ENCODE measurements around the gene PTPRU.
A peak's percentile ranks its signal among the peaks of the same experiment; 100 is the strongest.

The PTPRU gene

DNA sequence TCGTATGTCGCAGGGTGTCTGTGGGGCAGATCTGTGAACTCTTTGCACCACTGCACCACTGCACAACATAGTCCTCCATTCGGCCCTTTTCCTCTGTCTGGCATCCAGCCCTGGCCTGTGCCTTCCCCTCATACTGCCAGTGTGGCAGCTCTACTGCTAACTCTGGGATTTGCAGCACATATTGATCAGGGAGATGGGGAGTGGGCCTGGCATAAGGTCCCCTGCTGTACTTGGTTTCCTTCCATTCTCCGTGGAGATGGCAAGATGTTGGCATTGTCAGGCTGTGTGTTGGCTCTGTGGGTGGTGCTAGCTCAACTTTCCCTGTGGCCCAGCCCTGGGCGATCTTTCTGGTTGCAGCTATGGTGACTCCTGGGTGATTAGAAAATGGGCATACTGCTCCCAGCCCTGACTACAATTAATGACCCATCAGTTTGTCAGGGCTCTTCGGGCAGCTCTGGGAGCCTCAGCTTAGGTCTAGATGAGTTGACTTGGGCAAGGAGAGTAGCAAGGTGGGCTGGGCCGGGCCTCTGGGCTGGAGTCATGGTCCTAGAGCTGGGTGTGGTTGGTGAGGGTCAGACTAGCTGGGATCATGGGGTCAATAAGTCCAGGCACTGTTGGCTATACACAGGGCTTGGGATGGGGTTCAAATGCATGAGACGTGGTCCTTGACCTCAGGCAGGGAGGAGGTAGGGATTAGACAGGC is 11.4 kb downstream of the PTPRU start:
- no peak for DNase-seq

DNA sequence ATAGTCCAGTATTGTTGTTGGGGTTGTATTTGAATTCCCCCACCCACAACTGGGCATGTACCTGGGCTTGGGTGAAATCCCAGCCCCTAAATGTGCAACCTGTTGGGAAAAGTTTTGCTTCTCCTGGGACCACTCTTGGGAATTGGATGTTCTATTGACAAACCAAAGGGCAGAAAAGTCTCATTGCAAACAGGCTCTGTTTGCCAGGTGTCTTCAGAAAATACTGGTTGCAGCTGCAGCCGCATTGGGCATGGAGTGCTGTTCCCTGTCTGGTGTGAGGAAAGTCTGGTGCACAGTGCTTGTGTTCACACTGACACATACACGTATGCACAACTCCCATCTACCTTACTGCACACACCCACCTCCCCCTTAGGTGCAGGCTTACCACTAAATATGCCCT is 12.1 kb downstream of the PTPRU start:
- DNase-seq = no peak

DNA sequence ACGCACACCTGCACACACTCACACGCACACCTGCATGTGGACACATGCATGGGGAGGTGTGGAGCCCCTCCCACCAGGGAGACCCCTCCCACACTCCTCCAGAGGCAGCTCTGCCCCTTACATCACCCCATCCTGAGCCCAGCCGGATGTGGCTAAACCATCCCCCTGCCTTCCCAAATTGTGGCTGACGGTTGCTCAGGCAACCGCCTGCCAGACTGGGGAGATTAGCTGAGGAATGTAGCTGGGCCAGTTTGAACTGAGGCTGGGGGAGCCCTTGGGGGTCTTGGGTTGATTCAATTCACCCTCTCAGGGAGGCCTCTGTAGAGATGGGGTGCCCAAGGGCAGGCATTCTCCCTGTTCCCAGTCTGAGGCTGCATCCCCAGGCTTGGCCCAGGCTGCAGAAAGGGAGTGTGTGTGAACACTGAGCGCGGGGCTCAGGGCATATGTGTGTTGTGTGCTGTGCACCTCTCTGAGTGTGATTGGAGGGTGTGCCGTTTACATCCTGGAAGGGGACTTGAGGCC is 12.9 kb downstream of the PTPRU start:
- no peak for DNase-seq

DNA sequence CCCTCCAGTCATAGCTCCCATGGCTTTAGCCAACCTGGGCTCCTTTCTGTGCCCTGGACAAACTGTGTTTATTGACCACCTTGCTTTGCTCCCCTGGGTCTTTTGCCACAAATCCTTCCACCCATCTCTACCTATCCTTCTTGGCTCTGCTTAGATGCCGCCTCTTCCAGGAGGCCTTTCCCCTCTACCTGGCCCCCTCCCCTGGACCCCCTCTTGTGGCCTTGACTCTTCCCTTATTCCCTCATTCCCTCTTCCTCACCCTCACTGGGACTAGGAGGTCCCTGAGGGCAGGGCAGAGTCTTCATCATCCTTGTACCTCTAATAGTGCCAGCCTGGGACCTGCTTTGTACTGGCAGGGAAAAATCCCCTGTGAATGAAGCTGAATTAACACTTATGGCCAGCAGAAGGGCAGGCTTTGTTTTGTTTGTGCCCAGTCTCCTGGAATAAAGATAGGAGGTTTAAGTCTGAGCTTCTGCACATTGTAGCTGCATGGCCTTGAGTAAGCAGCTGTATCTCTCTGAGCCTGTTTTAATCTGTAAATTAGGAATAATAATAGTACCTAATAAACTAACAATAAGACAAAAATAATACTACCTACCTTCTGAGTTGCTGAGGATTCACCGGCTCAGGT is 13.7 kb downstream of the PTPRU start:
- no peak for DNase-seq

DNA sequence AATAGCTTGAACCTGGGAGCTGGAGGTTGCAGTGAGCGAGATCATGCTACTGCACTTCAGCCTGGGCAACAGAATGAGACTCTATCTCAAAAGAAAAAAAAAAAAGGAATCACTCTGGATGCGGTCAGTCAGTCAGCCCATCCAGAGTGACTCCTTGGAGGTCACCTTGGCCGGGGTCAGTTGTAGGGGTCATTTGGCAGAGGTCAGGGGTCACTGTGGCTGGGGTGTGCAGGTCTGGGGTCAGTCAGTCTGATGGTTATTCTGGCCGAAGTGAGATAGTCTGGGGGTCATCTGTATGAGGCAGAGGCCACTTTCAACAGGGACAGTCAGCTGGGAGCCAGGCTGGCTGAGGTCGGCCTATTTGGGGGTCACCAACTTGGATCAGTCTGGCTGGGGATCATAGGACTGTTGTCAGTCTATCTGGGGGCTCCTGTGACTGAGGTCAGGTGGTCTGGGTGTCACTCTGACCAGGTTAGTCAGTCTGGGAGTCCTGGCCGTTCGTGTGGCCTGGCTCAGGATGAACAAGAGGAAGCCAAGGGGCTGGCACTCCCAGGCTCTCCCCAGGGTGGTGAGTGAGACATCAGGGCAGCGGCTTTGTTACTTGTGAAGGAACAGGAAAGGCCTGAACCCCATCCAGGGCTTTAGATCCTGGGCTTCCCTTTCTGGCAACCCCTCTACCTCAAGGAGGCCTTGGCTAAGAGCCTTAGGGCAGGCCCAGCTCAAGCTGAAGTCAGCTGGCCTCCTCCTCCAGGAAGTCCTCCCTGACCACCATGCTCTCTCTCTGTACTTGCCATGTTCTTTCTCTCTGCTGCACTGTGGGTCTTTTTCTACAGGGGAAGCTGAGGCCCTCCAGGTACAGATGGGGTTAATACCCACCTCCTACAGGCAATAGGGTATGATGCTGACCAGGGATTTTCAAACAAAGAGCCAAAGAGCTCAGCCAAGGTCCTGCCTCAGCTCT is 15.1 kb downstream of the PTPRU start:
- DNase-seq = no peak

DNA sequence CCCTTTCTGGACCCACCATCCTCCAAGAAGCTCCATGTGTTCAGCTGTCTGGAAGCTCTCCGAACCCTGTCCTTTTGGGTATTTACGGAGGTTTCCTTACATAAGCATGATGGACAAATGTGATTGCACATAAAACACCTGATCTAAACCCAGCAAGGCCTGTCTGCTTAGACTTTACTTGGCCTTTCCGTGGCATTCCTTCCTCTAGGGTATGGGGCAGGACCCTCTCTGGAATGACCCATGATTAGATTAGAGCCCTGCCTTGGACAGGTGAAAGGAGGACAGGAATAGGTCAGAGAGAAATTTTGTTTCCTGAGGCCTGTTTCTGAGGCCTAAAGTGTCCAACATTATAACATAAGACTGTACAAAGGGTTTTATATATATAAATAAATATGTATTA is 16.9 kb downstream of the PTPRU start:
- no peak for DNase-seq

DNA sequence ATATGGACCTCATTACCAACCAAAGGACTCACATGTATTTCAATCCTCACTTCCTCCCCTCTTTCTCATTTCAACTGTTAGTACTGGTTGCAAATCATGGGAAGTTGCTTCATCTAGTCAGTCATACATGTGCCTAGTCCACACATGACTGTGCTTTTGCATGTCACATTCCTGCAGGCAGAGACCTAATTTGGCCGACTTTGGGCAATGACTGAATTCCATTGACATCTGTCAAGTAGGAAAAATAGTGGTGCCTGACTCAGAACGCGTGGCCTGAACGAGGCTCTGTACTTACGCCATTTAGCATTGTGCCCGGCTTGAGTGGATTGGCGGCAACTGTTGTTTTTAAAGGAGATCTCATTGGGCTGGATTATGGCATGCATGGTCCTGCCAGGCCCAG is 18.0 kb downstream of the PTPRU start:
- DNase-seq = no peak

DNA sequence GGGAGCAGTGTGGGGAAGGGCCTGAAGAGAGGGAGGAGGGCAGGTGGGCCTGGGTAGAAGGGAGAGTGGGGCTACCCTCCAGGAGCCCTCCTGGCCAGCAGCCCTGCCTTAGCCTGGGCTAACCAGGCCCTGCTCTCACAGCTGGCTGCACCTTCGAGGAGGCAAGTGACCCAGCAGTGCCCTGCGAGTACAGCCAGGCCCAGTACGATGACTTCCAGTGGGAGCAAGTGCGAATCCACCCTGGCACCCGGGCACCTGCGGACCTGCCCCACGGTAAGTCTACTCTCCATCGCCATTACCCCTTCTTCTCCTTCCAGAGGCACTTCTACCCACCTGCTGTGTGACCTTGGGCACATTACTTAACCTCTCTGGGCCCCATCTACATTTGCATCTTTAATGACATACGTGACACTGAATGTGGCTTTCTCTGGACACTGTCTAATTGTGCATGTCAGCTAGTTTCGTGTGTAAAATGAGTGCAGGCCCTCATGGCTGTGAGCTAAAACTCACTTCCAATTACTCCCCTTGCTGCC is 18.9 kb downstream of the PTPRU start:
- no peak for DNase-seq

DNA sequence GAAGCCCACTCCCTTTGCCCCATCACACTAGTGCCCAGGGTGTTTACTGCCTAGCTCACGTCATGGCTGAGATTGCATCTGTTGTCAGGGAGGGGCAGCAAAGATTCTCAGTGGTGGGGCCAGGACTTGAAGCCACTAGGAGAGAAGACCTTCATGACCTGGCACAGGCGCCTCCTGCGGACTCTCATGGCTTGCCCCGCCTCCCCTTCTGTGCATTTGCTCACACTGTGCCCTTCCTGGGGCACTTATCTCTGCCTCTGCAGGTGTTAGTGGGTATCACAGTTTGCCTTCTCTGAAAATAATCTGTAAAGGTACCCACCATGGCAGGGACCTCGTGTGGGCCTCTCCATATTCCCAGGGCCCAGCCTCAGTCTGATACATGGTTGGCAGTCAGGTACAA is 20.1 kb downstream of the PTPRU start:
- DNase-seq = no peak

DNA sequence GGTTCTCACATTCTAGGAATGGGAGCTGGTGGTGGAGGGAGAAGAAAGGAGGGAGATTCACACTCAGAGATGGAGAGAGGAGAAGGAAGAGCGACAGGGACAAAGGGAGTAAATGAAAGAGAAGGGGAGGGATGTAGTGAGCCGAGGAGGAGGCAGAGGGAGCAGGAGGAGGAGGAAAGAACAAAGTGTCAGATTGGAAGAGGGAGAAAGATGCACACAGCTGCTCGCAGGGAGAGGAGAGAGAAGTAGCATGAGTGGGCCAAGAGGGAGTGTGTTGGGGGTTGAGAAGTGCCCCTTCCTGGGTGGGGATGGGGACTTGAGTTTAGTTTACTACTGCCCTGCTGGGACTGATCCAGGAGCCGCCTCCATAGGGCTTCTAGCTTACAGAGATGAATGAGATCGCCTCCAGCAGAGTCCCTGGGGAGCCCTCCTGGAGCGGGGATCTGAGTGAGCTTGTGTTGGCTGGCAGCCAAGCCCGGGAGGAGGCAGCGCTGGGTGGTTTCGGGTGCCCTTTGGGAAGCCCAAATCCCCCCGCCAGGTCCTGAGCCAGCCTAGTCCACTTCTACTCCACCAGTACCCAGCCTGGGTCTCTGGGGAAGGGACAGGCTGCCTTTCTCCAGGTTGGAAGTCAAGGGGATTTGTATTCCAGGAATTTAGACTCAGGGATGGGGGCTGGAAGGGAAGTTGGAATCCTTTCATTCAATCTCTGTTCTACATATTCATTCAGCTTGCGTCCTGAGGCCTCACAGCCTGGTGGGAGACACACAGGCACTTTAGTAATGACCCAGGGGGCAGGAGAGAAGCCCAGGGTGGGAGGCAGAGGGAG is 20.9 kb downstream of the PTPRU start:
- DNase-seq = peak; percentile 13 to 17

DNA sequence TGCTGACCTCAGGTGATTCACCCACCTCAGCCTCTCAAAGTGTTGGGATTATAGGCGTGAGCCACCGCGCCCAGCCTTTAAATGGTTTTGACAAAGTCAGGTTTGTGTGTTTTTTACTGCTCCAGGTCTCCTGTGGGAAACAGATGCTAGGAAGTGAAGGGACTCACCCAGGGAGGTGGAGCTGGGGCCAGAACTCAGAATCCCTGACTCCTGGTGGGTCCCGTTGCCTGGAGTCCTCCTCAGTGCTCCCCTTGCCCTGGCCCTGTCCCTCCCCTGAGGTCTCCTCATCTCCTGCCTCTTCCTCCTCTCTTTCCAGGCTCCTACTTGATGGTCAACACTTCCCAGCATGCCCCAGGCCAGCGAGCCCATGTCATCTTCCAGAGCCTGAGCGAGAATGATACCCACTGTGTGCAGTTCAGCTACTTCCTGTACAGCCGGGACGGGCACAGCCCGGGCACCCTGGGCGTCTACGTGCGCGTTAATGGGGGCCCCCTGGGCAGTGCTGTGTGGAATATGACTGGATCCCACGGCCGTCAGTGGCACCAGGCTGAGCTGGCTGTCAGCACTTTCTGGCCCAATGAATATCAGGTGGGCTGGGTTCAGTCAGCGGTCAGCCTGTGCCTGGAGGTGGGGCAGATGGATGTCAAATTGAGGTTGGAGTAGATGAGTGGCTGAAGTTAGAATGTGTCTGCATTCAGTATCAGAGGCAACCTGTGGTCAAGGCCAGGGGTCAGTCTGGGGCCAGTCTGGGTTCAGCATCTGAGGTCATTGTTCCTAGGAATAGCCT is 22.1 kb downstream of the PTPRU start:
- no peak for DNase-seq

DNA sequence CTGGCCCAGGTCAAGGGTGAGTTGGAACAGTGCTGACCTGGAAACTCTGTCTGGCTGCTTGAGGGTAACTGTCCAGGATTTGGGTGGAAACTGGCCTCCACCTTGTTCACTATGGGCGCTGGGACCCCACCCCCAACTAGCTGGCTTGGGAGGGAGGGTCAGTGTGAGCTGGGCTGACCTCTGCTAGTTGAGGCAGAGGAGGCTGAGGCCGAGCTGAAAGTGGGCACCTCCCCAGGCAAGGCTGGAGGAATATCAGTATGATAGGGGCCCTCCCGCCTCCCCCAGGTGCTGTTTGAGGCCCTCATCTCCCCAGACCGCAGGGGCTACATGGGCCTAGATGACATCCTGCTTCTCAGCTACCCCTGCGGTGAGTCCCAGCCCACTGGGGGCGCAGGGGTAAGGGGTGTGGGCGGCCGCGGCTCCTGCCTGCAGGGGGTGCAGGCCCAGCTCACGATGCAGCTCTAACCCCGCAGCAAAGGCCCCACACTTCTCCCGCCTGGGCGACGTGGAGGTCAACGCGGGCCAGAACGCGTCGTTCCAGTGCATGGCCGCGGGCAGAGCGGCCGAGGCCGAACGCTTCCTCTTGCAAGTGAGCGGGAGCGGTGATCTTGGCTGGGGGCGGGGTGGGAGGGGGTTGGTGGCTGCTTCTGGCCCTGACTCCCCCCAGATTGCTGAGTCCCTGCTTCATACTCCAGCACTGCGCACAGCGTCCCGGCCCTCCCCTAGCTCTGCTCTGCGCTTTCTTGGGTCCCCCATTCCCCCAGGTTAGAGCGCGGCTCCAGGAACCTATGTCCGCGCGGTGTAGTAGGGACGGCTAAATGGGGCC is 22.9 kb downstream of the PTPRU start:
- DNase-seq = no peak

DNA sequence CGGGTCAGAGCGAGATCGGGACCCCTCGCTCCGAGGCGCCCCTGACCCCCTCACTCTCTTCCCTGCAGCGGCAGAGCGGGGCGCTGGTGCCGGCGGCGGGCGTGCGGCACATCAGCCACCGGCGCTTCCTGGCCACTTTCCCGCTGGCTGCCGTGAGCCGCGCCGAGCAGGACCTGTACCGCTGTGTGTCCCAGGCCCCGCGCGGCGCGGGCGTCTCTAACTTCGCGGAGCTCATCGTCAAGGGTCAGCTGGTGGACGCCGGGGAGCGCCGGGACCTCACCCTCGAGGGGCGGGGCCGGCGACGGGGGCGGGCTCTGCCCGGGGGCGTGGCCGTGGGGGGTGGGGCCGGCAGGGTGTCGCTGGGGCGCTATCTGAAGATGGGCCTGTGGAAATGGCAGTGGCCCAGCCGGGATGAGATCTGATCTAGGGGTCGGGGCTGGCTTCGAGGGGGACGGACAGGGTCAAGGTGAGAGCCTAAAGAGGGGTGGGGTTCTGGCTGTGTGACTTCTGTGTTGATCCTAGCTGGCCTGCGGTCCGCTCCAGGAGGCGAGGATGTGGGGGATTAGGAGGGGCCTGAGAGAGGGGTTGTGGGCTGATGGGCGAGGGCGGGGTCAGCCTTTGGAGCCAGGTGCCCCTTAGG is 23.6 kb downstream of the PTPRU start:
- DNase-seq = no peak

DNA sequence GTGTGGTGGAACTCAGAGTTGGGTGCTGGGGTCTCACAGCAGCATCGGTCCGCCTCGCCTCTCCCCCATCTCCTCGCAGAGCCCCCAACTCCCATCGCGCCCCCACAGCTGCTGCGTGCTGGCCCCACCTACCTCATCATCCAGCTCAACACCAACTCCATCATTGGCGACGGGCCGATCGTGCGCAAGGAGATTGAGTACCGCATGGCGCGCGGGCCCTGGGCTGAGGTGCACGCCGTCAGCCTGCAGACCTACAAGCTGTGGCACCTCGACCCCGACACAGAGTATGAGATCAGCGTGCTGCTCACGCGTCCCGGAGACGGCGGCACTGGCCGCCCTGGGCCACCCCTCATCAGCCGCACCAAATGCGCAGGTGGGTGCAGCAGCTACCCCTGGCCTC is 24.2 kb downstream of the PTPRU start:
- no peak for DNase-seq

DNA sequence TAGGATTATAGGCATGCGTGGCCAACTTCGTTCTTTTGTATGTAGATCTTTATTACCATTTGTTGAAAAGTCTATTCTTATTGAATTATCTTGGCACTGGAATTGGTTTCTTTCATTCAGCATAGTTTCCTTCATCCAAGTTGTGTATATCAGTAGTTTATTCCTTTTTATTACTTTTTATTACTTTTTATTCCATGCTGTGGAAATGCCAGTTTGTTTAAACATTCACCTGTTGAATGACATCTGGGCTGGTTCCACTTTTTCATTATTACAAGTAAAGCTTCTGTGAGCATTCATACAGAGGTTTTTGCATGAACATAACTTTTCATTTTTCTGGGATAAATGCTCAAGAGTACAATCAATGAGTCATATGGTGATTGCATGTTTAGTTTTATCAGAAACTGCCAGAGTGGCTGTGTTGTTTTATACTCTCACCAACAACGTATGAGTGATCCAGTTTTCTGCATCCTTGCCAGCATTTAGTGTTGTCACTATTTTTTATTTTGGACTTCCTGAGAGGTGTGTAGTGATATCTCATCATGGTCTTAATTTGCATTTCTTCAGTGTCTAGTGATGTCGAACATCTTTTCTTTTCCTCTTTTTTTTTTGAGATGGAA is 28.6 kb downstream of the PTPRU start:
- no peak for DNase-seq

DNA sequence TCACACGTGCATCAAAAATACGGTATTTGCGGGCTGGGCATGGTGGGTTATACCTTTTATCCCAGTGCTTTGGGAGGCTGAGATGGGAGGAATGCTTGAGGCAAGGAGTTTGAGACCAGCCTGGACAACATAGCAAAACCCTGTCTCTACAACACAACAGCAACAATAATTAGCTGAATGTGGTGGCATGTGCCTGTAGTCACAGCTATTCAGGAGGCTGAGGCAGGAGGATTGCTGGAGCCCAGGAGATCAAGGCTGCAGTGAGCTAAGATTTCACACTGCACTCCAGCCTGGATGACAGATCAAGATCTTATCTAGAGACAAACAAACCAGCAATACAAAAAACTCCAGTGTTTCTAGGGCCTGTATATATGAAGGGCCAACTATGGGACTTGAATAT is 30.6 kb downstream of the PTPRU start:
- DNase-seq = no peak

DNA sequence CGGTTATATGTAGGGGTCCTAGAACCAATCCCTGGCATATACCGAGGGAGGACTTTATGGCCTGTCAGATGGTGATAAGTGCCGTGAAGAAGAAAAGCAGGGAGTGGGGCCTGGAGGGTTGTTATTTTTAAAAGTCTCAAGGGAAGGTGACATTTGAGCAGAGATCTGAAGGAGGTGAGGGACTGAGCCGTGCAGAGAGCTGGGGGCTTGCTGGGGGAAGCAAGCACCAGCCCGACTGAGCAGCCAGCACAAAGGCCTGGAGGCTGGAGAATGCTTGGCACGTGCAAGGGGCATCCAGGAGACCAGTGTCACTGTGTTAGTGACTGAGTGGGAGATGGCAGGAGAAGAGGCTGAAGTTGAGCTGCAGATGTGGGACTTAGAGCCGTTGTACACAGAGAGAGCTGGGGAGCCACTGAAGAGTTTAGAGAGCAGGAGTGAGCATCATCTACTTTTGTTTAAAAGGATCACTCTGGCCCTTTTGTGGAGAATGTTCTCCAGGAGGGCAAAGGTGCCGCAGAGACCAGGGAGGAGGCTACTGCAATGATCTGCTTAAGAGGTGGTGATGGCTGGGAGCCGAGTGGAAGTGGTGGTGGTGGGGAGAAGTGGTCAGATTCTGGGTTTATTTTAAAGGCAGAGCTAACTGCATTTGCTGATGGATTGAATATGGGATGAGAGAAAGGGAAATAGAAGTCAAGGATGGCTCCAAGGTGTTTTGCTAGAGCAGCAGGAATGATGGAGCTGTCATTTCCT is 31.2 kb downstream of the PTPRU start:
- no peak for DNase-seq

DNA sequence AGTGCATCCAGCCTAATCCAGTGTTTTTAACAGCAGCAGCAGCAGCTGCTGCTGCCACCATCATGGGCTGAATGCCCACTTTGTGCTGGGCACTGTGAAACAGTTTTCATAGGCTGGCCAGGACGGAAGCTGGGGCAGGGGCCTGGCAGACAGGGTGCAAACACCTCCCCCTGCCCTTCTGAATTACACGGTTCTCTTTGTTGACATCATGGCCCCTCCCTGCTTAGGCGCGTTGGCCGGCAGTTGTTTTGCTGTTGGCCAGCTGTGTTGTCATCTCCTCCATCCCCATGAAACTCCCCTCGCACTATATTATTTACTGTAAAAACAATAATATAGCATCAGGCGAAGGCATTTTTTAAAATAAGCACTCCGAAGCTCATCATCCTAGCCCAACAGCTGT is 33.1 kb downstream of the PTPRU start:
- DNase-seq = no peak

Data from NCI-H187 (cell line).